NCI-H524 (cell line): ENCODE data around the gene CSNK2A2.

Experiments used
- DNase-seq, 2 experiments: peaks; one replicate each; lab custom pipeline; 2025; lab: John Stamatoyannopoulos, UW

Gene CSNK2A2

GRCh38 chr16:58110571-58111301, 87.2 kb downstream of the CSNK2A2 start:
- no peak for DNase-seq

- DNase-seq, result no peak
Measured at GRCh38 chr16:58109881-58110280, 88.0 kb downstream of the CSNK2A2 start.

GRCh38 chr16:58109330-58109729, 88.6 kb downstream of the CSNK2A2 start:
- DNase-seq, result no peak
